ENCODE results near the gene RIPOR3.
"Not testable (repeated sequence)": the region's sequence is repeated elsewhere in the genome, so short reads cannot be mapped to it uniquely, and the experiment has no call there.

Gene RIPOR3

GRCh38 chr20:50539798-50540197 is 151.5 kb downstream of the RIPOR3 start:
- H3K4me1 ChIP-seq (ENCODE audit: insufficient read depth, low read length), result peaks cover 35% of the 10 kb centered on the region
- not testable (repeated sequence) for H3K27me3 ChIP-seq (ENCODE audit: control insufficient read depth in 1 of 2, insufficient read depth in 2 of 2, low read length in 2 of 2); H3K4me3 ChIP-seq (ENCODE audit: low read depth in 1 of 2, low read length in 2 of 2); H3K9me3 ChIP-seq (ENCODE audit: low read length); H3K36me3 ChIP-seq (ENCODE audit: insufficient read depth, low read length); H3K27ac ChIP-seq (ENCODE audit: low read depth, low read length); H3K9ac ChIP-seq (ENCODE audit: low read length)

- H3K27ac ChIP-seq (ENCODE audit: low read depth, low read length), result no peak overlapping the region
- no peak overlapping the region for H3K4me3 ChIP-seq (ENCODE audit: low read depth in 1 of 2, low read length in 2 of 2)
- H3K9me3 ChIP-seq (ENCODE audit: low read length), result no peaks in the 10 kb centered on the region
- no peaks in the 10 kb centered on the region for H3K27me3 ChIP-seq (ENCODE audit: control insufficient read depth in 1 of 2, insufficient read depth in 2 of 2, low read length in 2 of 2)
- no peaks in the 10 kb centered on the region for H3K36me3 ChIP-seq (ENCODE audit: insufficient read depth, low read length)
- H3K4me1 ChIP-seq (ENCODE audit: insufficient read depth, low read length), result peaks cover 34% of the 10 kb centered on the region
- H3K9ac ChIP-seq (ENCODE audit: low read length), result no peak overlapping the region
Measured at GRCh38 chr20:50538276-50538675, 153.1 kb downstream of the RIPOR3 start.

- H3K4me3 ChIP-seq (ENCODE audit: low read depth in 1 of 2, low read length in 2 of 2), result no peak overlapping the region
- no peaks in the 10 kb centered on the region for H3K36me3 ChIP-seq (ENCODE audit: insufficient read depth, low read length)
- no peak overlapping the region for H3K9ac ChIP-seq (ENCODE audit: low read length)
- no peaks in the 10 kb centered on the region for H3K9me3 ChIP-seq (ENCODE audit: low read length)
- H3K27ac ChIP-seq (ENCODE audit: low read depth, low read length), result no peak overlapping the region
- peaks cover 32% of the 10 kb centered on the region for H3K4me1 ChIP-seq (ENCODE audit: insufficient read depth, low read length)
- no peaks in the 10 kb centered on the region for H3K27me3 ChIP-seq (ENCODE audit: control insufficient read depth in 1 of 2, insufficient read depth in 2 of 2, low read length in 2 of 2)
Measured at GRCh38 chr20:50537546-50538201, 153.7 kb downstream of the RIPOR3 start.

GRCh38 chr20:50536333-50536732 is 155.0 kb downstream of the RIPOR3 start:
- no peaks in the 10 kb centered on the region for H3K9me3 ChIP-seq (ENCODE audit: low read length)

More at GRCh38 chr20:50536333-50536732, 155.0 kb downstream of the RIPOR3 start:
- no peaks in the 10 kb centered on the region for H3K27me3 ChIP-seq (ENCODE audit: control insufficient read depth in 1 of 2, insufficient read depth in 2 of 2, low read length in 2 of 2)
- H3K4me3 ChIP-seq (ENCODE audit: low read depth in 1 of 2, low read length in 2 of 2), result no peak overlapping the region
- H3K36me3 ChIP-seq (ENCODE audit: insufficient read depth, low read length), result no peaks in the 10 kb centered on the region
- H3K4me1 ChIP-seq (ENCODE audit: insufficient read depth, low read length), result peaks cover 33% of the 10 kb centered on the region
- H3K27ac ChIP-seq (ENCODE audit: low read depth, low read length), result no peak overlapping the region
- no peak overlapping the region for H3K9ac ChIP-seq (ENCODE audit: low read length)
